ENCODE data around the gene TXNL1.

TXNL1 gene

DNA sequence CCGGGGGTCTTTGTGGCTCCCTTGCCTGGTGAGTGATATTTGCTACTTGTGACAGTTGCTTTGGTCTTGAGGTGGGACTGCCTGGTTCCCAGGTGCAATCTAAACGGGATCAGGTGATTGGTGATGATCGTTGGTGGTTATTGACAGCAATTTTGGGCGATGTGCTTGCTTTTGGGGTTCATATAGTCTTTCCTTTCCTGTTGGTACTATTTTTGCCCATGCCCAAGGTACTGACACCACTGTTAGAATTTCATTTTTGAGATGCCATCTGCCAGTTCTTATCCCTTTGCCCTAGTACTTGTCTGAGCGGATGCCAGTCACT lies 13.3 kb upstream of the TXNL1 start:
- no peaks in the 10 kb centered on the region for H3K27me3 Mint-ChIP-seq (ENCODE audit: low read depth)

DNA sequence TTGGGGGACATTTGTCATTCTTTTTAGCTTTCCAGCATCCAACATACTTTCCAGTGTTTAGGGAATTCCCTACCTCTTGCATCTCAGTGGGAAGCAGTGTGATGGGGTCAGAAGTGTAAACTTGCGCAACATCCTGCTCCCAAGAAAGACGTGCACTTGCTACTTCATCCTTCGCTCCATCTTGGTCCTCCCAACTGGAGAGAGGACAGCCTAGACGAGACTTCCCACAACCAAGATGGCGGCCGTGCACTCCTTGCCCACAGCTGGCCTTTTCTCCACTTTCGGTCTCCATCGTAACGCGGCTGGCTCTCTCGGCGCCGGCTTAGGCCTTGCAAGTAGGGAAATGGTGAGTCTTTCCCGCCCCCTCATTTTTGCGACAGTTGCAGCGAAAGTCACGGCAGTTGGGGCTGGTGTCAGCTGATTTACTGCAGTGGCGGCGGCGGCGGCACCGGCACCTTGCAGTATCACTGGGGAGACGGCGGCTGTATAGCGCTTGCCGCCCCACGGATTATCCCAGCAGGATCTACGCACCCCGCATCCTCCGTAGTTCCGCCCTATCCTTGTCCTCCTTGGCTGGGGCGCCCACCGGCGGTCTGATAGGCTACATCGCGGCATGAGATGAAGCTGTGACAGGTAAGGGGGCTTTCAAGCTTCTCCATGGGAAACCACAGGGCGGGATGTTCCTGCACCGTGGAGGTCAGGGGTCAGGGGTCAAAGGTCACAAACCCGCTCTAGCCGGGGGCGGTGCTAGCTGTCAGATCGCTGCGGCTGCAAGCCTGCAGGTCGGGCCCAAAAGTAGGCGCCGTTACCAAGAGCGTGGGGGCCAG lies 12.8 kb upstream of the TXNL1 start, which contains the start of gene WDR7:
Gene WDR7, plus strand, starts transcription at position 416 of the 827 bp plus-strand sequence. CDS start 21,157 bp downstream, outside the sequence.
- peak within 1 kb of the TSS; percentile 92 for H3K4me3 Mint-ChIP-seq
- H3K9me3 Mint-ChIP-seq: no peaks in the 10 kb centered on the region
- no peaks in the 10 kb centered on the region for H3K27me3 Mint-ChIP-seq (ENCODE audit: low read depth)
- peaks cover 9% of the 10 kb centered on the region for H3K36me3 Mint-ChIP-seq (ENCODE audit: low read depth)
- peak within 1 kb of the TSS; percentile 91 for H3K27ac Mint-ChIP-seq
- H3K4me1 Mint-ChIP-seq (ENCODE audit: low read depth): peaks cover 50% of the 10 kb centered on the region

More for the DNA sequence above, 13.3 kb upstream of the TXNL1 start:
- H3K4me3 Mint-ChIP-seq: peak overlapping the region; percentile 92
- H3K9me3 Mint-ChIP-seq: no peaks in the 10 kb centered on the region
- H3K27ac Mint-ChIP-seq: peak overlapping the region; percentile 91
- H3K36me3 Mint-ChIP-seq (ENCODE audit: low read depth): peaks cover 9% of the 10 kb centered on the region
- H3K4me1 Mint-ChIP-seq (ENCODE audit: low read depth): peaks cover 46% of the 10 kb centered on the region

DNA sequence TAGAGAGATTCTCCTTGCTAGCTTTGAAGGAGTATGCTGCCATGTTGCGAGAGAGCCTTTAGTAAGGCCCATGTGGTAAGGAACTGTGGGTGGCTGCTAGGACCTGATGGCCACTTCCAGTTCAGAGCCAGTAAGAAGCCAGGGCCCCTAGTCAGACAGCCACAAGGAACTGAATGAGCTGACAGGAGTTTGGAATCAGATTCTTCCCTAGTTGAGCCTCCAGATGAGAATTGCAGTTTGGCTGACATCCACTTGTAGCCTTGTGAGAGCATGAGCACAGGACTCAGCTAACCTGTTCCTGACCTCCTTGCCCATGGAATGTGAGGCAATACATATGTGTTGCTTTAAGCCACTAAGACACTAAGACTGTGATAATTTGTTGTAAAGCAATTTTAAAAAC lies 11.6 kb upstream of the TXNL1 start:
- Mint-ChIP-seq H3K4me3 (no peak overlapping the region), H3K36me3 (ENCODE audit: low read depth) (peaks cover 9% of the 10 kb centered on the region), H3K27me3 (ENCODE audit: low read depth) (no peaks in the 10 kb centered on the region), H3K9me3 (no peaks in the 10 kb centered on the region), H3K27ac (peak overlapping the region; percentile 1), H3K4me1 (ENCODE audit: low read depth) (peaks cover 48% of the 10 kb centered on the region)

DNA sequence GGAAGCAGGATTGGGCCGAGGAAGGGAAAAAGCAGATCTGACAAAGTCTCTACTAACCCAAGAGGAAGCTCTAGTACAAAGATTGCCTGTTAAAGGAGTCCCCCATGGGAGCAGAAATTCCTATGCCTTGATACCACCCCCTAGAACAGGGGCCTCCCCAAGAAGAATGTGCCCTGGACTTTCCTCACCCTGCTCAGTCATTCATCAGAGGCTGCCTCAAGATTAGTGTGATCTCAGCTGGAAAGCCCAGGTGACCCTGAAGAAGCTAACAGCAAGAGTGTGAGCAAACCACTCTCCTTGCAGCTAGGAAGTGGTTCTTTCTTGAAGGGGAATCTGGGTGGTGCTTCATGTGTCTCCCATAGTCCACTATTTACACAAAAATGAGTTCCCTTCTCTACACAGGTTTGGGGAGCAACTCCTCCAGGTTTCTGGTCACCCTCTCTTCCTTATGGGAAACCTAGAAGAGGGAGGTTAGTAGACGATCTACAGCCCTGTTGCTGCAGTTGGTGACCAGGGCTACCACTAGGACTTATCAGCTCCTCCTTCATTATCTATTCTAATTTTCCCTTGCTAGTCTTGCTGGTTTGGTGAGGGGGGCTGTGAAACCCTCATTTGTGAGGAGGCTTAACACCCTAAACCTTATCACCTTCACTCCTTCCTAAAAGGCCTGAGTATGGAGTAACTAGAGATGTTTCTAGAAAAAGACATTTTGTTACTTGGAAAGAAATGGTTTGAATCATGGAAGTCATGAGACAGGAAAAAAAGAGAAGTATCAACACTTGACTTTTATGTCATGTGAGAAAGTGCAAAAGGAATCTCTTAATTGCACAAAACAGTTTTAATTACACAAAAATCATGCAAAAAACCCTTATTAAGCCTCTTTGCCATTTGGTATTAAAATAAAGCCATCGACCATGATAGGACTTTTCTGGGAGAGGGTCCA lies 9.8 kb upstream of the TXNL1 start:
- peak overlapping the region; percentile 9 for H3K4me3 Mint-ChIP-seq
- H3K4me1 Mint-ChIP-seq (ENCODE audit: low read depth): peaks cover 36% of the 10 kb centered on the region
- H3K36me3 Mint-ChIP-seq (ENCODE audit: low read depth): peaks cover 5% of the 10 kb centered on the region
- H3K9me3 Mint-ChIP-seq: no peaks in the 10 kb centered on the region
- peak overlapping the region; percentile 34 for H3K27ac Mint-ChIP-seq
- H3K27me3 Mint-ChIP-seq (ENCODE audit: low read depth): no peaks in the 10 kb centered on the region

DNA sequence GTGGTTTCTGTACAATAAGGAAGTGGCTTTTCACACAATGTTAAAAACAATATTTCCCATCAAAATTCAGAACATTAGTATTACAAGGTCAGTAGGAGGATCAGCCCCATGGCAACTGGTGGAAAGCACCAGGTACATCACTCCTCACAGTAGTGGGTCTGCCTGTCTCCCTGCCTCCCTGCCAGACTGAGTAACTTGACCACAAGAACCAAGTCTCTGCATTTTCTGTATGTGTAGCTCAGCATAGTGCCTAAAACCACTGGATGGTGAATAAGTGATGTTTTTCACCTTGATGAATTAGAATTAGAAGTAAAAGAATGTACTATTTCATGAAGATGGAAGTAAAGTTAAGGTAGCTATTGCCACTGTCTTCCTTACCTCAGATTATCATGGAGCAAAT lies 8.7 kb upstream of the TXNL1 start:
- Mint-ChIP-seq H3K4me1 (ENCODE audit: low read depth) (peaks cover 33% of the 10 kb centered on the region), H3K9me3 (no peaks in the 10 kb centered on the region), H3K27me3 (ENCODE audit: low read depth) (no peaks in the 10 kb centered on the region), H3K4me3 (no peak overlapping the region), H3K27ac (peak overlapping the region; percentile 50), H3K36me3 (ENCODE audit: low read depth) (peaks cover 5% of the 10 kb centered on the region)

DNA sequence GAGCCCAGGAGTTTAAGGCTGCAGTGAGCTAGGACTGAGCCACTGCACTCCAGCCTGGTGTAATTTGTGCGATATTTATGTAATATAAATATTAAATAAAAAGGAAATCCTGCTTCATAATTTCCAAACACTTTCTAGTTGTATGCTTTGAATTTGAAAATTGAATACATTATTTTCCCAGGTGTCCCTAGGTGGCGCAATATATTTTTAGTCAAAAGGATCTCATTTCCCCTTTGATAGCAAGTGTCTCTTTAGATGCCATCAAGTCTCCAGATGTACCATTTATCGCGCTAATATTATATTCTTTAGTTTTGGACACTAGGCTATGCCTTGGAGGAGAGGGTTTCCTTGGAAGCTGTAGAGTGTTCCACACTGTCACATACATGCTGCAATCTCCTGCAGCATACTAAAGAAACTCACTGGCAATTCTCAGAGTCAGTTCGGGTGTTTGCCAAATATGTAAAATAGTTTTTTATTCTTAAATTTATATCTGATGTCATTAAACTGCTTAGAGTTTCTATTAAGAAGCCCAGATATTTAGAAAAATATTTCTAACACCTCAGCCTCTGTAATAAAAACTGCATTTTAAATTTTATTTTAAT lies 7.1 kb upstream of the TXNL1 start:
- Mint-ChIP-seq H3K36me3 (ENCODE audit: low read depth) (peaks cover under 1% of the 10 kb centered on the region), H3K9me3 (no peaks in the 10 kb centered on the region), H3K4me3 (no peak overlapping the region), H3K4me1 (ENCODE audit: low read depth) (peaks cover 28% of the 10 kb centered on the region), H3K27me3 (ENCODE audit: low read depth) (no peaks in the 10 kb centered on the region), H3K27ac (no peak overlapping the region)

DNA sequence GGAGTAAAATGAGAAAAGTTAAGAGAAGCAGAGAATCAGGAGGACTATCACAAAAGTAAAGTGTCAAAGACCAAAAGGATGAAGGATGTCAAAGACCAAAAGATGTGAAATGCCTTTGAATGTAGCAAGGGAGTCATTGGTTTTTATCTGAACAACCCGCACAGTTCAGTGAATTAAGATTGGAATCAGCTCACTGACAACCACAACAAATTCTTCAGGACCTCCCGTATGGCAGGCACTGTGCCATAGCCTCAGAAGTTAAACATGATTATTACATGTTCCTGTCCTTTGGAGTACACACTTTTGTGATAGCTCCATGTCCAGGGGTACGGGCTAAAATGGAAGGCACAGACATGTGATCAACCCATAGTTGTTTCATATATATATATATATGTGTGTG lies 5.0 kb upstream of the TXNL1 start:
- no peaks in the 10 kb centered on the region for H3K27me3 Mint-ChIP-seq (ENCODE audit: low read depth)
- peaks cover 5% of the 10 kb centered on the region for H3K36me3 Mint-ChIP-seq (ENCODE audit: low read depth)
- no peak overlapping the region for H3K27ac Mint-ChIP-seq
- H3K4me1 Mint-ChIP-seq (ENCODE audit: low read depth): peaks cover 29% of the 10 kb centered on the region
- H3K4me3 Mint-ChIP-seq: no peak overlapping the region
- H3K9me3 Mint-ChIP-seq: peaks cover 5% of the 10 kb centered on the region

DNA sequence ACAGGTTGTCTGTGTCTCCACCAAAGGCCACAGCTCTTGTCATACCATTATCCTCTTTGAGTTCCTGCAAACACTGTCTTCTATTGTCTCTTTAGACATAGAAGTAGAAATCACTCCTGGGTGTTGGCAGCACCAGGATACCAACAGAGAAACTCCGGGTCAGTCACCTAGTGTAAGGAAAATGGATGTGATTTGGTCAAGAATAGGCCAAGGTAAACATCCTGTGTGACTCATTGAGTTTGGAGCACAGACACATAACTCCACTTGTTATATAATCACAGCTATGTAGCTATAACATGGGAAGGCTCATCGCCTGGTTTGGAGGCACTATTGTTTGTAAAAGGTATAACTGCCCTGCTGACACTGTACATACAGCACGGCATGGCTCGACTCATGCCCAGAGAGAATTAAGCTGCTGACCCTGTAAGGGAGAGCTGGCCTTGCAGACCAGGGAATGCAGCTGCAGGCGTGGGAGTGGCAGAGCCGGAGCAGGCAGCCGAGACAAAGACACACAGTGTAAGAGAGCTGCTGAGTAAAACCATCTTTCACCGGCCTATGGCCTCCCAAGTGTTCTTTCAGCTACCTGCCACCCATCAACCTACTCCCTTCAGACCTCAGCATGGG lies 3.4 kb upstream of the TXNL1 start:
- Mint-ChIP-seq H3K36me3 (ENCODE audit: low read depth) (peaks cover 9% of the 10 kb centered on the region), H3K27ac (no peak overlapping the region), H3K4me1 (ENCODE audit: low read depth) (peaks cover 21% of the 10 kb centered on the region), H3K27me3 (ENCODE audit: low read depth) (no peaks in the 10 kb centered on the region), H3K9me3 (peaks cover 5% of the 10 kb centered on the region), H3K4me3 (no peak overlapping the region)

DNA sequence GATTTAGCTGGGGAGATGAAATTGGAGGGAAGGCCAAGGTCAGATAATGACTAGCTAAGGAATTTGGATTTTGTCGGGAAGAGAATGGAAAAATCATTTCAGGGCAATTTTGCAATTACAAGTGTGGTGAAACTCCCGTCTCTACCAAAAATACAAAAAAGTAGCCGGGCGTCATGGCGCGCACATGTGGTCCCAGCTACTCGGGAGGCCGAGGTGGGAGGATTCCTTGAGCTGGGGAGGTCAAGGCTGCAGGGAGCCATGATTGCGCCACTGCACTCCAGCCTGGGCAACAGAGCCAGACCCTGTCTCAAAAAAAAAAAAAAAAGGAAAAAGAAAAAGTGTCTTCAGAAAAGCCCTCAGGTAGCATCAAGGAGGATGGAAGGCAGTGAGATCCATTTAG lies 1.2 kb upstream of the TXNL1 start:
- Mint-ChIP-seq H3K4me1 (ENCODE audit: low read depth) (peaks cover 27% of the 10 kb centered on the region), H3K9me3 (peaks cover 5% of the 10 kb centered on the region), H3K27me3 (ENCODE audit: low read depth) (no peaks in the 10 kb centered on the region), H3K27ac (peak overlapping the region; percentile 27), H3K36me3 (ENCODE audit: low read depth) (peaks cover 10% of the 10 kb centered on the region), H3K4me3 (no peak overlapping the region)

DNA sequence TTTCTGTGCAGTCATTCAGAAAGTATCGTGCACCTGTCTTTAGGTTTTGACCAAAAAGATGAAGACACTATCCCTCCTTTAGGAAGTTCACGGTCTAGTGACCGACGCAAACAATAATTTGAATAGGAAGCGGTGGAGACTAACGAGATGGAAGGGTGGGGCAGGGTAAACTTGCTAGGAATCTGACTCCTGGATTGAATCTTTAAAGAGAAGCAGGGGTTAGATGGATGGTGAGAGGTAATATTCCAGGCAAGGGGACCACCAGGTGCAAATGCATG lies 651 bp upstream of the TXNL1 start:
- no peaks in the 10 kb centered on the region for H3K27me3 Mint-ChIP-seq (ENCODE audit: low read depth)
- H3K36me3 Mint-ChIP-seq (ENCODE audit: low read depth): peaks cover 12% of the 10 kb centered on the region
- H3K27ac Mint-ChIP-seq: peak overlapping the region; percentile 96
- peaks cover 30% of the 10 kb centered on the region for H3K4me1 Mint-ChIP-seq (ENCODE audit: low read depth)
- H3K4me3 Mint-ChIP-seq: peak overlapping the region; percentile 100
- H3K9me3 Mint-ChIP-seq: peaks cover 5% of the 10 kb centered on the region

DNA sequence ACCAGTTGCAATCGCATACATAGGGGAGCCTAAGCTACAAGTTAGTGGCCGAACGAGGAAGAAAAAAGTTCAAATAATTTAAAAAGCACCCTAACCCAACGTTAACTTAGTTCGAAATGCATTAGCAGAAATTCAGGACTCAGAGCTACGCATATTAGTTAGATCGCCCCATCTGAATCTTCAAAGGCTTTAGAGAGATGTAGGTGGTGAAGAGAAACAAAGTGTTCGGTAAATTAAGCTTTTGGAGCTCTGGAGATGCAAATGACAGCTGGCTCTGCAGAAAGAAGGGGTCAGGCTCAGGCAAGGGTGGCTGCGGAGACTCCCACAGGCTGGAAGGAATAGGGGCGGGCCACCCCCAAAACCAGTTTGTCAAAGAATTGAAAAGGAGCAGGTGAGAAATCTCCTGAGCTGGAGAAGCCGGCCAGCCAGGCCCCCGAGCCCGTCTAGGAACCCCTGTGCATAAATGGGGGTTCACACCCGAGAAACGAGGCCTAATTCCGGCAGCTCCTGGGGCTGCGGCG lies 621 bp downstream of the TXNL1 start:
- H3K4me3 Mint-ChIP-seq: peak overlapping the region; percentile 100
- peaks cover 35% of the 10 kb centered on the region for H3K4me1 Mint-ChIP-seq (ENCODE audit: low read depth)
- no peaks in the 10 kb centered on the region for H3K27me3 Mint-ChIP-seq (ENCODE audit: low read depth)
- H3K36me3 Mint-ChIP-seq (ENCODE audit: low read depth): peaks cover 15% of the 10 kb centered on the region
- H3K27ac Mint-ChIP-seq: peak overlapping the region; percentile 96
- H3K9me3 Mint-ChIP-seq: peaks cover 5% of the 10 kb centered on the region

DNA sequence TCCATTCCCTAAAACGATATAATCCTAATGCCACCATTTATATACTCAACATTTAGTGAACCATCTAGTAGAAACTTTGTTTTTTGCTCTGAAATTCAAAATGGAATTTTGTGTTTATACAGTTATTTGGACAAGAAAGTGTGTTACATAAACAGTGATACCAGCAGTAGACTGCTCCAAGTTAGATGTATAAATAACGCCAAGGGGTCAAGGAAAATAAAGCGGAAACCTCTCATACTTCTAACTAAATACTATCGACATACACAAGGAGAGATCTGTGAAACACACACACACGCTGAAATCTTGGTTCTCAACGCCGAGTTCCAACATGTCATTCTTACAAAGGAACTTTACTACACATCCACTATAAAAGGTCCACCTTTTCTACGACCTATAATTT lies 1.2 kb downstream of the TXNL1 start:
- peaks cover 38% of the 10 kb centered on the region for H3K4me1 Mint-ChIP-seq (ENCODE audit: low read depth)
- H3K27me3 Mint-ChIP-seq (ENCODE audit: low read depth): no peaks in the 10 kb centered on the region
- peaks cover 5% of the 10 kb centered on the region for H3K9me3 Mint-ChIP-seq
- H3K36me3 Mint-ChIP-seq (ENCODE audit: low read depth): peaks cover 15% of the 10 kb centered on the region
- peak overlapping the region; percentile 100 for H3K4me3 Mint-ChIP-seq
- peak overlapping the region; percentile 96 for H3K27ac Mint-ChIP-seq

DNA sequence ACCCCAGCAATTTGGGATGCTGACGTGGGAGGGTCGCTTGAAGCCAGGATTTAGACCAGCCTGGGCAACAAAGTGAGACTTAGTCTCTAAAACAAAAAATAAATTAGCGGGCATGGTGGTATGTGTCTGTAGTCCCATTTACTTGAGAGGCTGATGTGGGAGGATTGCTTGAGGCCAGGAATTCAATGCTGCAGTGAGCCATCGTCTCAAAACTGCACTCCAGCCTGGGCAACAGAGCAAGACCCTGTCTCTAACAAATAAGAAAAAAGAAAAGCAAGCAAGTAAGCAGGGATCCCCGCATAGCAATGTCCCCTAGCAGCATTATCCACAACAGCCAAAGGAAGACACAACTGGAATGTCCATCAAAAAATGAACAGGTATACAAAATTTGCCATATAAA lies 3.4 kb downstream of the TXNL1 start:
- Mint-ChIP-seq H3K4me1 (ENCODE audit: low read depth) (peaks cover 47% of the 10 kb centered on the region), H3K27me3 (ENCODE audit: low read depth) (no peaks in the 10 kb centered on the region), H3K27ac (no peak overlapping the region), H3K9me3 (peaks cover 5% of the 10 kb centered on the region), H3K4me3 (no peak overlapping the region), H3K36me3 (ENCODE audit: low read depth) (peaks cover 17% of the 10 kb centered on the region)

Data from T-helper 1 cell treated with Interleukin-12 subunit alpha and Interleukin-12 subunit beta and Interleukin-4 antibody, amounts not matched to agents 30 μg/mL and 1 μg/mL, for 36 hours (primary cell).